Parathyroid adenoma (tissue), 2 donors: ENCODE results near the gene MYRF.

Experiments used
- H2AFZ ChIP-seq: fragments of 300-600 bp; sonication (generic); one replicate; pipeline ENCODE4 v1.7.0; 2017; ENCODE audit warnings: antibody characterized with exemption, mild to moderate bottlenecking
- H3K27ac ChIP-seq: fragments of 300-600 bp; sonication (generic); one replicate; pipeline ENCODE4 v1.7.0; 2017
- H3K27me3 ChIP-seq: fragments of 300-600 bp; sonication (generic); one replicate; pipeline ENCODE4 v1.7.0; 2017; ENCODE audit warnings: low read length; ENCODE audit not compliant: control insufficient read depth, insufficient read depth
- H3K36me3 ChIP-seq: fragments of 300-600 bp; sonication (generic); one replicate; pipeline ENCODE4 v1.7.0; 2017; ENCODE audit warnings: low read length; ENCODE audit not compliant: control insufficient read depth, insufficient read depth
- H3K4me1 ChIP-seq: fragments of 300-600 bp; sonication (generic); one replicate; pipeline ENCODE4 v1.7.0; 2017; ENCODE audit warnings: control low read depth
- H3K4me2 ChIP-seq: fragments of 300-600 bp; sonication (generic); one replicate; pipeline ENCODE4 v1.7.0; 2017; ENCODE audit warnings: low read length
- H3K4me3 ChIP-seq: fragments of 300-600 bp; sonication (generic); one replicate; pipeline ENCODE4 v1.7.0; 2017; ENCODE audit warnings: low read depth, low read length
- H3K79me2 ChIP-seq: fragments of 300-600 bp; sonication (generic); one replicate; pipeline ENCODE4 v1.7.0; 2017; ENCODE audit warnings: control low read depth
- H3K9ac ChIP-seq: fragments of 300-600 bp; sonication (generic); one replicate; pipeline ENCODE4 v1.7.0; 2017; ENCODE audit warnings: mild to moderate bottlenecking
- H3K9me3 ChIP-seq: fragments of 300-600 bp; sonication (generic); one replicate; pipeline ENCODE4 v1.7.0; 2017; ENCODE audit warnings: low read length; ENCODE audit not compliant: control insufficient read depth
- CTCF ChIP-seq: fragments of 300-600 bp; sonication (generic); IDR thresholded peaks from one replicate; pipeline ENCODE4 v1.7.0; 2017; ENCODE audit warnings: antibody characterized with exemption, mild to moderate bottlenecking
- donor health status: primary hyperparathyroidism.

The MYRF gene

GRCh38 chr11:61799665-61800284, 47.3 kb downstream of the MYRF start:
- H3K4me1 ChIP-seq = peaks cover 2% of the 10 kb centered on the region
- no peaks in the 10 kb centered on the region for H3K27me3 ChIP-seq
- H3K4me3 ChIP-seq = no peak overlapping the region
- TF ChIP-seq CTCF = no peak
- no peak overlapping the region for H3K27ac ChIP-seq
- no peaks in the 10 kb centered on the region for H3K79me2 ChIP-seq
- H3K9me3 ChIP-seq = no peaks in the 10 kb centered on the region
- no peak overlapping the region for H3K9ac ChIP-seq
- H3K36me3 ChIP-seq = no peaks in the 10 kb centered on the region
- H2AFZ ChIP-seq = no peak overlapping the region
- H3K4me2 ChIP-seq = no peak overlapping the region

GRCh38 chr11:61800331-61801281, 48.2 kb downstream of the MYRF start:
- Histone ChIP-seq H3K9ac (no peak overlapping the region), H3K4me2 (no peak overlapping the region), H3K4me1 (peaks cover 2% of the 10 kb centered on the region), H3K27me3 (no peaks in the 10 kb centered on the region), H3K4me3 (no peak overlapping the region), H3K79me2 (no peaks in the 10 kb centered on the region), H3K9me3 (no peaks in the 10 kb centered on the region), H3K36me3 (no peaks in the 10 kb centered on the region), H2AFZ (no peak overlapping the region), H3K27ac (no peak overlapping the region)
- no peak for TF ChIP-seq CTCF

GRCh38 chr11:61802605-61803004, 50.2 kb downstream of the MYRF start:
- TF ChIP-seq CTCF = no peak
- peaks cover 2% of the 10 kb centered on the region for H3K4me1 ChIP-seq
- no peak overlapping the region for H2AFZ ChIP-seq
- H3K27ac ChIP-seq = no peak overlapping the region
- no peaks in the 10 kb centered on the region for H3K36me3 ChIP-seq
- no peaks in the 10 kb centered on the region for H3K79me2 ChIP-seq
- H3K9me3 ChIP-seq = no peaks in the 10 kb centered on the region
- no peaks in the 10 kb centered on the region for H3K27me3 ChIP-seq
- no peak overlapping the region for H3K4me3 ChIP-seq
- no peak overlapping the region for H3K9ac ChIP-seq
- H3K4me2 ChIP-seq = no peak overlapping the region

GRCh38 chr11:61803889-61804647, 51.6 kb downstream of the MYRF start:
- no peak overlapping the region for H3K9ac ChIP-seq
- no peaks in the 10 kb centered on the region for H3K36me3 ChIP-seq
- H3K27me3 ChIP-seq = no peaks in the 10 kb centered on the region
- no peak overlapping the region for H3K27ac ChIP-seq
- no peak overlapping the region for H3K4me3 ChIP-seq
- no peaks in the 10 kb centered on the region for H3K9me3 ChIP-seq
- no peak overlapping the region for H2AFZ ChIP-seq
- H3K4me2 ChIP-seq = no peak overlapping the region
- no peak for TF ChIP-seq CTCF
- H3K79me2 ChIP-seq = no peaks in the 10 kb centered on the region
- H3K4me1 ChIP-seq = no peaks in the 10 kb centered on the region
